H1 (cell line): Measurements from ENCODE around the gene PTEN. TPM values are rescaled to one million over a fixed set of nuclear protein-coding genes. Genes with fewer than 3 reads are reported as not detected.

Source experiments
- ASH2L ChIP-seq: fragments of 200-600, 300-600 bp; sonication (generic); IDR thresholded peaks from one replicate; pipeline ENCODE4 v1.7.1; 2017; ENCODE audit warnings: low read length
- CBX5 ChIP-seq: fragments of 300-800, 300-1000 bp; sonication (generic); IDR thresholded peaks from 2 replicates; pipeline ENCODE4 v1.7.1; 2016; ENCODE audit warnings: antibody characterized with exemption, low read length, low read depth
- CHD1 ChIP-seq: IDR thresholded peaks from 2 replicates; pipeline ENCODE4 v1.6.1; 2012; ENCODE audit warnings: low read depth, low read length, improper control_type of control experiment
- EP300 ChIP-seq, 2 experiments: IDR thresholded peaks; 1 replicate in 1 of 2; 2 replicates in 1 of 2; pipeline ENCODE4 v1.6.1; 2011 to 2012; ENCODE audit warnings: low read depth in 2 of 2, low read length in 2 of 2, mild to moderate bottlenecking in 2 of 2, borderline replicate concordance in 1 of 2, inconsistent platforms in 1 of 2, moderate library complexity in 1 of 2
- FOSL1 ChIP-seq: IDR thresholded peaks from 2 replicates; pipeline ENCODE4 v1.6.1; 2011; ENCODE audit warnings: mild to moderate bottlenecking, low read depth, low read length, moderate library complexity; ENCODE audit not compliant: insufficient read depth
- KDM1A ChIP-seq: fragments of 200-600, 300-600 bp; sonication (generic); IDR thresholded peaks from 2 replicates; pipeline ENCODE4 v1.7.1; 2016; ENCODE audit warnings: mild to moderate bottlenecking, low read length, borderline replicate concordance
- MAFK ChIP-seq: IDR thresholded peaks from 2 replicates; pipeline ENCODE4 v1.6.1; 2012; ENCODE audit warnings: low read depth, mild to moderate bottlenecking, improper control_type of control experiment, low read length
- NANOG ChIP-seq: IDR thresholded peaks from 2 replicates; pipeline ENCODE4 v1.6.1; 2011; ENCODE audit warnings: low read length, low read depth, mild to moderate bottlenecking, inconsistent platforms; ENCODE audit not compliant: insufficient read depth, poor library complexity, severe bottlenecking
- NRF1 ChIP-seq: IDR thresholded peaks from 2 replicates; pipeline ENCODE4 v1.6.1; 2011; ENCODE audit warnings: mild to moderate bottlenecking, low read depth, low read length, improper control_type of control experiment
- POLR2AphosphoS5 ChIP-seq: IDR thresholded peaks from 2 replicates; pipeline ENCODE4 v1.6.1; 2011; ENCODE audit warnings: low read depth, low read length
- RFX5 ChIP-seq: IDR thresholded peaks from 2 replicates; pipeline ENCODE4 v1.6.1; 2011; ENCODE audit warnings: low read depth, low read length, improper control_type of control experiment, borderline replicate concordance
- SIN3A ChIP-seq, 2 experiments: IDR thresholded peaks in 1 of 2; conservative IDR thresholded peaks in 1 of 2; 2 replicates each; pipeline ENCODE4 v1.6.1; 2011 to 2012; ENCODE audit warnings: low read length in 2 of 2, improper control_type of control experiment in 1 of 2, low read depth in 1 of 2, mild to moderate bottlenecking in 1 of 2
- SP2 ChIP-seq: IDR thresholded peaks from 2 replicates; pipeline ENCODE4 v1.6.1; 2012; ENCODE audit warnings: mild to moderate bottlenecking, low read length, inconsistent platforms
- SP4 ChIP-seq: IDR thresholded peaks from 2 replicates; pipeline ENCODE4 v1.6.1; 2012; ENCODE audit warnings: low read length, inconsistent platforms
- YY1 ChIP-seq: IDR thresholded peaks from 2 replicates; pipeline ENCODE4 v1.6.1; 2011; ENCODE audit warnings: low read depth, mild to moderate bottlenecking, low read length
- polyA plus RNA-seq, 7 experiments: library from polyadenylated mRNA; depleted of rRNA in 3 of 7; stranded (reverse) in 5 of 7; unstranded in 2 of 7; fragments of >200 nt in 5 of 7; fragments of 200-250 nt in 2 of 7; gene quantifications; 1 replicate in 5 of 7; 2 replicates in 1 of 7; 4 replicates in 1 of 7; pipeline versions ENCODE4 v1.2.1 to v1.2.3, GENCODE V29; 2011 to 2013; ENCODE audit warnings: missing spikeins in 2 of 7, mixed read lengths in 2 of 7
- total RNA-seq: library from RNA; stranded (reverse); fragmentation: NEBNext Ultra II Directional; extraction: Animal tissue kit (Norgen Biotek cat#: 25700); gene quantifications from 2 replicates; pipeline ENCODE4 v1.2.1, GENCODE V29; 2021
- TF ChIP-seq, protein P1 (sequence below), 3 experiments: IDR thresholded peaks; 1 replicate in 2 of 3; 2 replicates in 1 of 3; pipeline versions ENCODE4 v1.5.1 to v1.6.1; 2011; ENCODE audit warnings: low read length in 3 of 3, mild to moderate bottlenecking in 3 of 3, inconsistent platforms in 2 of 3, low read depth in 1 of 3, moderate library complexity in 1 of 3; ENCODE audit not compliant: insufficient read depth in 1 of 3; ENCODE audit errors: control extremely low read depth in 1 of 3
- TF ChIP-seq, protein P2 (sequence below): IDR thresholded peaks from 2 replicates; pipeline ENCODE4 v1.6.1; 2012; ENCODE audit warnings: low read length, inconsistent platforms
- TF ChIP-seq, protein P3 (sequence below): IDR thresholded peaks from 2 replicates; pipeline ENCODE4 v1.6.1; 2012; ENCODE audit warnings: inconsistent platforms

Gene PTEN
- total and polyA plus RNA-seq, 2 of the 8 experiments (the other 6 are each of a cell fraction or from before 2014, with no cell fraction given), result 6.3 to 48.7 TPM

- TF ChIP-seq, protein P1, sequence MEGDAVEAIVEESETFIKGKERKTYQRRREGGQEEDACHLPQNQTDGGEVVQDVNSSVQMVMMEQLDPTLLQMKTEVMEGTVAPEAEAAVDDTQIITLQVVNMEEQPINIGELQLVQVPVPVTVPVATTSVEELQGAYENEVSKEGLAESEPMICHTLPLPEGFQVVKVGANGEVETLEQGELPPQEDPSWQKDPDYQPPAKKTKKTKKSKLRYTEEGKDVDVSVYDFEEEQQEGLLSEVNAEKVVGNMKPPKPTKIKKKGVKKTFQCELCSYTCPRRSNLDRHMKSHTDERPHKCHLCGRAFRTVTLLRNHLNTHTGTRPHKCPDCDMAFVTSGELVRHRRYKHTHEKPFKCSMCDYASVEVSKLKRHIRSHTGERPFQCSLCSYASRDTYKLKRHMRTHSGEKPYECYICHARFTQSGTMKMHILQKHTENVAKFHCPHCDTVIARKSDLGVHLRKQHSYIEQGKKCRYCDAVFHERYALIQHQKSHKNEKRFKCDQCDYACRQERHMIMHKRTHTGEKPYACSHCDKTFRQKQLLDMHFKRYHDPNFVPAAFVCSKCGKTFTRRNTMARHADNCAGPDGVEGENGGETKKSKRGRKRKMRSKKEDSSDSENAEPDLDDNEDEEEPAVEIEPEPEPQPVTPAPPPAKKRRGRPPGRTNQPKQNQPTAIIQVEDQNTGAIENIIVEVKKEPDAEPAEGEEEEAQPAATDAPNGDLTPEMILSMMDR (IDR thresholded peaks at IDR 0.05; ENCODE audit: control extremely low read depth in 1 of 3, insufficient read depth in 1 of 3, low read depth in 1 of 3, low read length in 3 of 3), result peak in 1 of 3 experiments; percentile 5; a peak in 1 of 4 replicates
- TF ChIP-seq YY1 (peak; percentile 81), KDM1A (peak; percentile 53; the same call in 1 of the 2 replicates), SP4 (peak; percentile 97), SIN3A (conservative IDR thresholded peaks at IDR 0.05 in 1 of 2, IDR thresholded peaks at IDR 0.05 in 1 of 2; ENCODE audit: low read depth in 1 of 2, low read length in 2 of 2) (peak; percentile 20 to 91; a peak in 3 of 4 replicates), CHD1 (no peak), CBX5 (no peak), NANOG (peak; percentile 19), MAFK (no peak), NRF1 (peak; percentile 18; the same call in 1 of the 2 replicates), ASH2L (peak; percentile 90), FOSL1 (0 out of 2 replicates have a peak, but pooled peaks have one; percentile 19), EP300 (IDR thresholded peaks at IDR 0.05; ENCODE audit: borderline replicate concordance in 1 of 2, low read depth in 2 of 2, low read length in 2 of 2) (peak in 1 of 2 experiments; percentile 88; a peak in 1 of 3 replicates), SP2 (no peak), RFX5 (peak; percentile 74), POLR2AphosphoS5 (peak; percentile 75; the same call in 1 of the 2 replicates)
- TF ChIP-seq, protein P2, sequence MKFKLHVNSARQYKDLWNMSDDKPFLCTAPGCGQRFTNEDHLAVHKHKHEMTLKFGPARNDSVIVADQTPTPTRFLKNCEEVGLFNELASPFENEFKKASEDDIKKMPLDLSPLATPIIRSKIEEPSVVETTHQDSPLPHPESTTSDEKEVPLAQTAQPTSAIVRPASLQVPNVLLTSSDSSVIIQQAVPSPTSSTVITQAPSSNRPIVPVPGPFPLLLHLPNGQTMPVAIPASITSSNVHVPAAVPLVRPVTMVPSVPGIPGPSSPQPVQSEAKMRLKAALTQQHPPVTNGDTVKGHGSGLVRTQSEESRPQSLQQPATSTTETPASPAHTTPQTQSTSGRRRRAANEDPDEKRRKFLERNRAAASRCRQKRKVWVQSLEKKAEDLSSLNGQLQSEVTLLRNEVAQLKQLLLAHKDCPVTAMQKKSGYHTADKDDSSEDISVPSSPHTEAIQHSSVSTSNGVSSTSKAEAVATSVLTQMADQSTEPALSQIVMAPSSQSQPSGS, result peak; percentile 96
- TF ChIP-seq, protein P3, sequence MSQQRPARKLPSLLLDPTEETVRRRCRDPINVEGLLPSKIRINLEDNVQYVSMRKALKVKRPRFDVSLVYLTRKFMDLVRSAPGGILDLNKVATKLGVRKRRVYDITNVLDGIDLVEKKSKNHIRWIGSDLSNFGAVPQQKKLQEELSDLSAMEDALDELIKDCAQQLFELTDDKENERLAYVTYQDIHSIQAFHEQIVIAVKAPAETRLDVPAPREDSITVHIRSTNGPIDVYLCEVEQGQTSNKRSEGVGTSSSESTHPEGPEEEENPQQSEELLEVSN, result peak; percentile 94
Measured at GRCh38 chr10:87861953-87862678, 1.3 kb upstream of the PTEN start (continued).
